Ovary (tissue), 3 donors: ENCODE results near the gene PBX4.

Experiments
- CTCF ChIP-seq, 3 donors: fragments of 450-650 bp in 2 of 3; fragments of 200-600 bp in 1 of 3; IDR thresholded peaks; one replicate each; pipeline versions ENCODE4 v1.5.1 to v1.8.0; 2016 to 2022; ENCODE audit warnings: antibody characterized with exemption in 3 of 3, mild to moderate bottlenecking in 1 of 3
- EP300 ChIP-seq: sonication (generic); formaldehyde crosslinking; IDR thresholded peaks from one replicate; pipeline ENCODE4 v1.6.1; 2017; ENCODE audit warnings: antibody characterized with exemption
- POLR2A ChIP-seq: fragments of 450-650 bp; IDR thresholded peaks from one replicate; pipeline ENCODE4 v1.6.1; 2017; ENCODE audit warnings: antibody characterized with exemption, mild to moderate bottlenecking, moderate library complexity
- donor health status: DM: no; HTN: no; CAD: no.

GRCh38 chr19:19561946-19562664, 56.4 kb downstream of the PBX4 start:
- TF ChIP-seq CTCF (IDR thresholded peaks at IDR 0.05) (no peak), EP300 (no peak), POLR2A (no peak)
